A673 (cell line): ENCODE measurements around the gene ACYP2. TPM values are rescaled to one million over a fixed set of nuclear protein-coding genes. Genes with fewer than 3 reads are reported as not detected.
"Not testable (repeated sequence)": the region's sequence is repeated elsewhere in the genome, so short reads cannot be mapped to it uniquely, and the experiment has no call there.

Experiments used
- BruUV-seq: library from RNA; stranded (reverse); fragments of 400-500 nt; replicated peaks from 2 replicates; lab custom pipeline; 2021; lab: Mats Ljungman, UMichigan
- CTCF ChIA-PET: fragments of 300-600 bp; sonication (Branson Sonifier 250); formaldehyde crosslinking; loops from one replicate; lab custom pipeline; 2022; ENCODE audit warnings: antibody characterized with exemption; lab: Charles Lee
- POLR2A ChIA-PET: fragments of 300-600 bp; sonication (Branson Sonifier 250); formaldehyde crosslinking; loops from one replicate; lab custom pipeline; 2022; ENCODE audit warnings: antibody characterized with exemption; ENCODE audit not compliant: low non-redundant PET; lab: Charles Lee
- DNase-seq: peaks from one replicate; pipeline ENCODE4 v3.0.0-alpha.2; 2015; ENCODE audit warnings: low spot score
- H3K27ac ChIP-seq: fragments of 200-600 bp; sonication (generic); 2 replicates; pipeline ENCODE4 v1.5.1; 2016; ENCODE audit warnings: mixed run types, low read depth, mild to moderate bottlenecking, mixed read lengths, antibody characterized with exemption, low read length; ENCODE audit not compliant: poor library complexity, severe bottlenecking
- H3K27me3 ChIP-seq: fragments of 200-600 bp; sonication (generic); replicated peaks from 2 replicates; pipeline ENCODE4 v1.6.1; 2017; ENCODE audit warnings: mixed run types, low read depth, mild to moderate bottlenecking, mixed read lengths, antibody characterized with exemption, low read length; ENCODE audit not compliant: insufficient read depth, poor library complexity
- H3K36me3 ChIP-seq: fragments of 200-600 bp; sonication (generic); 2 replicates; pipeline ENCODE4 v1.6.1; 2016; ENCODE audit warnings: mixed run types, mild to moderate bottlenecking, mixed read lengths, antibody characterized with exemption, low read length; ENCODE audit not compliant: insufficient read depth, poor library complexity, severe bottlenecking
- H3K4me1 ChIP-seq: fragments of 200-600 bp; sonication (generic); 2 replicates; pipeline ENCODE4 v1.6.1; 2017; ENCODE audit warnings: mixed run types, mild to moderate bottlenecking, mixed read lengths, antibody characterized with exemption, low read length; ENCODE audit not compliant: insufficient read depth, poor library complexity, severe bottlenecking
- H3K4me3 ChIP-seq: fragments of 200-600 bp; sonication (generic); 2 replicates; pipeline ENCODE4 v1.5.1; 2016; ENCODE audit warnings: low read depth, mixed run types, mild to moderate bottlenecking, mixed read lengths, low read length; ENCODE audit not compliant: poor library complexity, severe bottlenecking
- H3K9me3 ChIP-seq: fragments of 200-600 bp; sonication (generic); 2 replicates; pipeline ENCODE4 v1.6.1; 2016; ENCODE audit warnings: mixed run types, low read depth, mild to moderate bottlenecking, mixed read lengths, antibody characterized with exemption, low read length; ENCODE audit not compliant: poor library complexity, severe bottlenecking
- EZH2 ChIP-seq: fragments of 200-600 bp; sonication (generic); IDR thresholded peaks from 2 replicates; pipeline ENCODE4 v1.6.1; 2017; ENCODE audit warnings: borderline replicate concordance, low read depth, mild to moderate bottlenecking, mixed read lengths, antibody characterized with exemption, low read length; ENCODE audit not compliant: poor library complexity, severe bottlenecking
- intact Hi-C: fragments of 100-400 bp; cut with micrococcal nuclease; formaldehyde crosslinking; loops from one replicate; pipeline ENCODE4 v1.10.0; 2022; ENCODE audit not compliant: unreplicated experiment
- total RNA-seq: library from RNA; stranded (reverse); gene quantifications from 2 replicates; pipeline ENCODE4 v1.2.3, GENCODE V29; 2021
- TF ChIP-seq, protein P1 (sequence below): fragments of 300-800, 200-600 bp; sonication (generic); conservative IDR thresholded peaks from 2 replicates; pipeline ENCODE4 v1.5.1; 2017; ENCODE audit warnings: low read depth, mild to moderate bottlenecking, antibody characterized with exemption, low read length, moderate library complexity, mixed read lengths

Gene ACYP2
- total RNA-seq, 1 experiment from 2014 or later, result 10.1 TPM

- Histone ChIP-seq H3K4me3 (no peak overlapping the region), H3K27me3 (no peaks in the 10 kb centered on the region), H3K4me1 (peaks cover 13% of the 10 kb centered on the region), H3K36me3 (no peaks in the 10 kb centered on the region), H3K9me3 (no peaks in the 10 kb centered on the region), H3K27ac (no peak overlapping the region)
- TF ChIP-seq, protein P1, sequence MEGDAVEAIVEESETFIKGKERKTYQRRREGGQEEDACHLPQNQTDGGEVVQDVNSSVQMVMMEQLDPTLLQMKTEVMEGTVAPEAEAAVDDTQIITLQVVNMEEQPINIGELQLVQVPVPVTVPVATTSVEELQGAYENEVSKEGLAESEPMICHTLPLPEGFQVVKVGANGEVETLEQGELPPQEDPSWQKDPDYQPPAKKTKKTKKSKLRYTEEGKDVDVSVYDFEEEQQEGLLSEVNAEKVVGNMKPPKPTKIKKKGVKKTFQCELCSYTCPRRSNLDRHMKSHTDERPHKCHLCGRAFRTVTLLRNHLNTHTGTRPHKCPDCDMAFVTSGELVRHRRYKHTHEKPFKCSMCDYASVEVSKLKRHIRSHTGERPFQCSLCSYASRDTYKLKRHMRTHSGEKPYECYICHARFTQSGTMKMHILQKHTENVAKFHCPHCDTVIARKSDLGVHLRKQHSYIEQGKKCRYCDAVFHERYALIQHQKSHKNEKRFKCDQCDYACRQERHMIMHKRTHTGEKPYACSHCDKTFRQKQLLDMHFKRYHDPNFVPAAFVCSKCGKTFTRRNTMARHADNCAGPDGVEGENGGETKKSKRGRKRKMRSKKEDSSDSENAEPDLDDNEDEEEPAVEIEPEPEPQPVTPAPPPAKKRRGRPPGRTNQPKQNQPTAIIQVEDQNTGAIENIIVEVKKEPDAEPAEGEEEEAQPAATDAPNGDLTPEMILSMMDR, result no peak
- TF ChIP-seq EZH2, result no peak
- DNase-seq, result no peak
- intact Hi-C loops, result no loop called here
- CTCF ChIA-PET, result no interaction called here
- POLR2A ChIA-PET, result no interaction called here
- BruUV-seq, result no TSS peak
Measured at GRCh38 chr2:54290356-54291025, 175.1 kb downstream of the ACYP2 start.

GRCh38 chr2:54294665-54295064 lies 179.2 kb downstream of the ACYP2 start:
- CTCF ChIA-PET, H3K36me3 ChIP-seq, H3K27ac ChIP-seq, BruUV-seq, DNase-seq, POLR2A ChIA-PET, H3K4me3 ChIP-seq, H3K27me3 ChIP-seq, intact Hi-C loops, H3K9me3 ChIP-seq: not testable (repeated sequence)
- H3K4me1 ChIP-seq, result peaks cover 13% of the 10 kb centered on the region

DNA sequence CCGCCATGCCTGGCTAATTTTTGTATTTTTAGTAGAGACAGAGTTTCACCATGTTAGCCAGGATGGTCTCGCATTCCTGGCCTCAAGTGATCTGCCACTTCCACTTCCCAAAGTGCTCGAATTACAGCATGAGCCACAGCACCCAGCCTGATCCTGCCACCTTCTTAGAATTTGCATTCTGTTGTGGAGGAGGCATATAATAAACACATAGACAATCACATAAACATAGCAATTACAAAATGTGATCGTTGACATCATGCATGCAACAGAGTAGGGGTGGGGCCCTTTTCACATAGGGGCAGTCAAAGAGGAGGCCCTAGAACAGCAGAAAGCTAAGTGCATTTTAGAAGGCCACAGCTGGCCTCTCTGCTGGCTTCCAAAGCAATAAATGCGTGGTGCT lies 180.5 kb downstream of the ACYP2 start:
- DNase-seq, result no peak
- ChIA-PET CTCF (no interaction called here), POLR2A (no interaction called here)
- Histone ChIP-seq H3K4me1 (peaks cover 13% of the 10 kb centered on the region), H3K4me3 (no peak overlapping the region), H3K9me3 (no peaks in the 10 kb centered on the region), H3K27me3 (no peaks in the 10 kb centered on the region), H3K27ac (no peak overlapping the region), H3K36me3 (no peaks in the 10 kb centered on the region)
- BruUV-seq, result no TSS peak
- intact Hi-C loops, result no loop called here
- TF ChIP-seq, protein P1, result no peak
- no peak for TF ChIP-seq EZH2

- Histone ChIP-seq H3K9me3 (no peaks in the 10 kb centered on the region), H3K36me3 (no peaks in the 10 kb centered on the region), H3K27me3 (no peaks in the 10 kb centered on the region), H3K27ac (no peak overlapping the region), H3K4me3 (no peak overlapping the region), H3K4me1 (peaks cover 9% of the 10 kb centered on the region)
- TF ChIP-seq, protein P1, result no peak
- TF ChIP-seq EZH2, result no peak
- BruUV-seq, result no TSS peak
- DNase-seq, result no peak
- CTCF ChIA-PET, result no interaction called here
- intact Hi-C loops, result no loop called here
- POLR2A ChIA-PET, result no interaction called here
Measured at GRCh38 chr2:54298514-54298913, 183.1 kb downstream of the ACYP2 start.
